Keratinocyte (primary cell): ENCODE measurements around the gene SFTPD. TPM values are rescaled to one million over a fixed set of nuclear protein-coding genes. Genes with fewer than 3 reads are reported as not detected.

Source experiments
- DNase-seq: peaks from one replicate; pipeline ENCODE4 v3.0.0-alpha.2; 2011; ENCODE audit warnings: low read depth, missing footprints, low spot score
- FAIRE-seq: peaks from 2 replicates; lab custom pipeline; 2011; peaks lifted over from hg19 to GRCh38; lab: Jason Lieb, UNC
- H2AFZ ChIP-seq: 2 replicates; pipeline ENCODE4 v1.6.0; 2012; ENCODE audit warnings: low read length, control low read depth, inconsistent platforms; ENCODE audit not compliant: control insufficient read depth
- H3K27ac ChIP-seq: 2 replicates; pipeline ENCODE4 v1.5.1; 2011; ENCODE audit warnings: low read length; ENCODE audit not compliant: control insufficient read depth, insufficient read depth
- H3K27me3 ChIP-seq: 3 replicates; pipeline ENCODE4 v1.6.0; 2011; ENCODE audit warnings: low read length; ENCODE audit not compliant: control insufficient read depth, insufficient read depth; ENCODE audit errors: extremely low read depth
- H3K36me3 ChIP-seq, 2 experiments: 2 replicates in 1 of 2; 3 replicates in 1 of 2; pipeline ENCODE4 v1.5.1; 2011; ENCODE audit warnings: low read length in 2 of 2, mild to moderate bottlenecking in 1 of 2; ENCODE audit not compliant: control insufficient read depth in 2 of 2, insufficient read depth in 2 of 2; ENCODE audit errors: extremely low read depth in 1 of 2
- H3K4me1 ChIP-seq: 3 replicates; pipeline ENCODE4 v1.5.1; 2011; ENCODE audit warnings: low read length; ENCODE audit not compliant: control insufficient read depth, insufficient read depth; ENCODE audit errors: extremely low read depth
- H3K4me2 ChIP-seq: 3 replicates; pipeline ENCODE4 v1.6.0; 2011; ENCODE audit warnings: low read depth, low read length; ENCODE audit not compliant: control insufficient read depth, insufficient read depth; ENCODE audit errors: extremely low read depth
- H3K4me3 ChIP-seq, 3 experiments: fragments of 200-600 bp in 1 of 3; sonication (generic) in 1 of 3; 2 replicates in 2 of 3; 3 replicates in 1 of 3; pipeline ENCODE4 v1.5.1; 2011 to 2016; ENCODE audit warnings: low read length in 3 of 3, mild to moderate bottlenecking in 3 of 3, control low read depth in 2 of 3, inconsistent platforms in 1 of 3, low read depth in 1 of 3, mixed read lengths in 1 of 3, mixed run types in 1 of 3, moderate library complexity in 1 of 3; ENCODE audit not compliant: control insufficient read depth in 2 of 3, insufficient read depth in 2 of 3; ENCODE audit errors: extremely low read depth in 1 of 3
- H3K79me2 ChIP-seq: 2 replicates; pipeline ENCODE4 v1.6.0; 2012; ENCODE audit warnings: low read length; ENCODE audit not compliant: control insufficient read depth, insufficient read depth
- H3K9ac ChIP-seq: 3 replicates; pipeline ENCODE4 v1.6.0; 2011; ENCODE audit warnings: low read length; ENCODE audit not compliant: control insufficient read depth, insufficient read depth; ENCODE audit errors: extremely low read depth
- H3K9me1 ChIP-seq: 3 replicates; pipeline ENCODE4 v1.6.0; 2011; ENCODE audit warnings: low read length; ENCODE audit not compliant: control insufficient read depth, insufficient read depth; ENCODE audit errors: extremely low read depth
- H3K9me3 ChIP-seq: 2 replicates; pipeline ENCODE4 v1.5.1; 2012; ENCODE audit warnings: low read depth, low read length; ENCODE audit not compliant: control insufficient read depth
- H4K20me1 ChIP-seq: 3 replicates; pipeline ENCODE4 v1.6.0; 2011; ENCODE audit warnings: low read length; ENCODE audit not compliant: control insufficient read depth, insufficient read depth; ENCODE audit errors: extremely low read depth
- EZH2 ChIP-seq: IDR thresholded peaks from one replicate; pipeline ENCODE4 v1.6.1; 2012; ENCODE audit warnings: inconsistent platforms, mild to moderate bottlenecking, low read length, moderate library complexity
- dilution Hi-C: fragments of 300-500 bp; cut with MboI; formaldehyde crosslinking; loops from one replicate; pipeline ENCODE4 v1.7.0; 2020; ENCODE audit warnings: low sequenced_read_pairs; ENCODE audit not compliant: extremely low pct_ligation_motif_present
- polyA plus RNA-seq, 5 experiments: library from polyadenylated mRNA; depleted of rRNA in 3 of 5; stranded (reverse) in 3 of 5; stranded (forward) in 1 of 5; unstranded in 1 of 5; fragments of >200 nt; gene quantifications; 1 replicate in 1 of 5; 2 replicates in 3 of 5; 3 replicates in 1 of 5; pipeline versions ENCODE4 v1.2.1 to v1.2.3, GENCODE V29; 2011 to 2012; ENCODE audit warnings: missing spikeins in 2 of 5, low read depth in 1 of 5, low replicate concordance in 1 of 5
- TF ChIP-seq, protein P1 (sequence below), 3 experiments: IDR thresholded peaks in 1 of 3; conservative IDR thresholded peaks in 1 of 3; optimal IDR thresholded peaks in 1 of 3; 2 replicates in 2 of 3; 3 replicates in 1 of 3; pipeline versions ENCODE3 to v1.5.1; 2011; ENCODE audit warnings: low read length in 3 of 3, mild to moderate bottlenecking in 3 of 3, moderate library complexity in 2 of 3, control low read depth in 1 of 3, inconsistent platforms in 1 of 3; ENCODE audit not compliant: insufficient read depth in 2 of 3; ENCODE audit errors: extremely low read depth in 1 of 3

SFTPD gene
- polyA plus RNA-seq, 1 donor (not counting 4 experiments of a cell fraction or from before 2014, with no cell fraction given), result 0.04 TPM

DNA sequence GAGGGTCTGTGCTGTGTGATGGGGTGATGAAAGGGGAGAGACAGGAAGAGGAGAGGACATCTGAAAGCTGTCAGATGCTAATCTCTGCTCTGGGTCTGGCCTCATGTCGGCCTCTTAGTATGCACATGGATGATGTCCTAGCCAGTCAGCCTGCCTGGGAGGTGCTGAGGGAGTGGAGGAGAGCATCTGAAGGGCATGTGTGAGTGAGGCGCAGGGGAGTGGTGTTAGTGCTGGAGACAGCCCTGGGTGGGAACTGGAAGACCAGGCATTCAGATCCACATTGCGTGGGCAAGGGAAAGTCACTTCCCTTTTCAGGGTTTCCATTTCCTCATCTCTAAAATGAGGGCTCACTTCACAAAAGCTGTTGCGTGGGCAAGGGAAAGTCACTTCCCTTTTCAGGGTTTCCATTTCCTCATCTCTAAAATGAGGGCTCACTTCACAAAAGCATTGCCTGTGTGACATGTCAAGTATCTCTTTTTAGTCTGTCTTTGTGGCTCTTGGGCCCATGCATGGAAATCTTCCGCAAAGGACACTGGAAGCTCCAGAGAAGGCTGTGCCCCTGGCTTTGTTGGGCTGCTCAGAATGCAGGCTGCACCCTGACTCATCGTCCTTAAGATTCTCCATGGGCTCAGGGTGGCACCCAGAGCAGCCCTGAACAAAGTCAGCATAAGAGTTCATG lies 10.0 kb downstream of the SFTPD start:
- H3K4me2 ChIP-seq, result no peak overlapping the region
- no peak overlapping the region for H2AFZ ChIP-seq
- FAIRE-seq (no peak), DNase-seq (no peak)
- no peaks in the 10 kb centered on the region for H3K27me3 ChIP-seq
- no peaks in the 10 kb centered on the region for H3K4me1 ChIP-seq
- H3K36me3 ChIP-seq, result no peaks in the 10 kb centered on the region
- H3K79me2 ChIP-seq, result no peaks in the 10 kb centered on the region
- no peak for TF ChIP-seq EZH2
- TF ChIP-seq, protein P1, sequence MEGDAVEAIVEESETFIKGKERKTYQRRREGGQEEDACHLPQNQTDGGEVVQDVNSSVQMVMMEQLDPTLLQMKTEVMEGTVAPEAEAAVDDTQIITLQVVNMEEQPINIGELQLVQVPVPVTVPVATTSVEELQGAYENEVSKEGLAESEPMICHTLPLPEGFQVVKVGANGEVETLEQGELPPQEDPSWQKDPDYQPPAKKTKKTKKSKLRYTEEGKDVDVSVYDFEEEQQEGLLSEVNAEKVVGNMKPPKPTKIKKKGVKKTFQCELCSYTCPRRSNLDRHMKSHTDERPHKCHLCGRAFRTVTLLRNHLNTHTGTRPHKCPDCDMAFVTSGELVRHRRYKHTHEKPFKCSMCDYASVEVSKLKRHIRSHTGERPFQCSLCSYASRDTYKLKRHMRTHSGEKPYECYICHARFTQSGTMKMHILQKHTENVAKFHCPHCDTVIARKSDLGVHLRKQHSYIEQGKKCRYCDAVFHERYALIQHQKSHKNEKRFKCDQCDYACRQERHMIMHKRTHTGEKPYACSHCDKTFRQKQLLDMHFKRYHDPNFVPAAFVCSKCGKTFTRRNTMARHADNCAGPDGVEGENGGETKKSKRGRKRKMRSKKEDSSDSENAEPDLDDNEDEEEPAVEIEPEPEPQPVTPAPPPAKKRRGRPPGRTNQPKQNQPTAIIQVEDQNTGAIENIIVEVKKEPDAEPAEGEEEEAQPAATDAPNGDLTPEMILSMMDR (optimal IDR thresholded peaks at IDR 0.05 in 1 of 3, IDR thresholded peaks at IDR 0.05 in 1 of 3, conservative IDR thresholded peaks at IDR 0.05 in 1 of 3; ENCODE audit: extremely low read depth in 1 of 3, insufficient read depth in 2 of 3, low read length in 3 of 3), result no peak
- no peaks in the 10 kb centered on the region for H3K9me1 ChIP-seq
- no peak overlapping the region for H3K27ac ChIP-seq
- dilution Hi-C loops, result no loop called here
- no peaks in the 10 kb centered on the region for H4K20me1 ChIP-seq
- H3K9ac ChIP-seq, result no peak overlapping the region
- no peaks in the 10 kb centered on the region for H3K9me3 ChIP-seq
- no peak overlapping the region for H3K4me3 ChIP-seq

DNA sequence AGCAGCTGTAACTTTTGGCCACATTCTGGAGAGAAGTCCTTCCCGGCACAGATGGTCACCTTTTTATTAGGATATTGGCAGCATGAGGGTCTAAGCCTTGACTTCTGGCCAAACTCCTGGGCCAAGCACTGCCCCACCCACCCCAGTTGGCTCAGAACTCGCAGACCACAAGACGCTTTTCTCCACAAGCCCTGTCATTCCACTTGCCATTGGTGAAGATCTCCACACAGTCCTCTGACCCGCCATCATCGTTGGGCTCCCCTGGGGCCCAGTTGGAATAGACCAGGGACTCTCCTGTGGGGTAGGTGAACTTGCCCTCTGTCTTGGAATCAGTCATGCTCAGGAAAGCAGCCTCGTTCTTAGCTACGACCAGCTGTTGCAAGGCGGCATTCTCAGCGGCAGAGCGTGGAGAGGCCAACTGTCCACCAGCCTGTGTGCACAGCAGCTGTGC lies 11.2 kb downstream of the SFTPD start:
- no peak overlapping the region for H3K27ac ChIP-seq
- no peak overlapping the region for H3K4me3 ChIP-seq
- no peak for DNase-seq
- no peak overlapping the region for H3K4me2 ChIP-seq
- H3K79me2 ChIP-seq, result no peaks in the 10 kb centered on the region
- no peak for FAIRE-seq
- dilution Hi-C loops, result no loop called here
- H2AFZ ChIP-seq, result no peak overlapping the region
- H4K20me1 ChIP-seq, result no peaks in the 10 kb centered on the region
- H3K4me1 ChIP-seq, result no peaks in the 10 kb centered on the region
- TF ChIP-seq, protein P1 (optimal IDR thresholded peaks at IDR 0.05 in 1 of 3, IDR thresholded peaks at IDR 0.05 in 1 of 3, conservative IDR thresholded peaks at IDR 0.05 in 1 of 3; ENCODE audit: extremely low read depth in 1 of 3, insufficient read depth in 2 of 3, low read length in 3 of 3), result no peak
- TF ChIP-seq EZH2, result no peak
- H3K9me3 ChIP-seq, result no peaks in the 10 kb centered on the region
- H3K9me1 ChIP-seq, result no peaks in the 10 kb centered on the region
- H3K9ac ChIP-seq, result no peak overlapping the region
- H3K36me3 ChIP-seq, result no peaks in the 10 kb centered on the region
- no peaks in the 10 kb centered on the region for H3K27me3 ChIP-seq
